K562 (cell line): ENCODE measurements around the gene HPRT1. TPM values are rescaled to one million over a fixed set of nuclear protein-coding genes. Genes with fewer than 3 reads are reported as not detected.

ENCODE experiments used
- ATAC-seq: fragments of 200-7000 bp; cut with Tn5 transposase; 3 replicates; pipeline ENCODE4 v1.9.1; 2020; ENCODE audit warnings: moderate library complexity
- BruUV-seq: library from RNA; stranded (reverse); fragments of 400-500 nt; replicated peaks from 2 replicates; lab custom pipeline; 2021; lab: Mats Ljungman, UMichigan
- CTCF ChIA-PET: fragments of 300-600 bp; formaldehyde crosslinking; extraction: SDS; loops from one replicate; lab custom pipeline; 2021; ENCODE audit warnings: low intra/inter-chr PET ratio; lab: Yijun Ruan, JAX
- POLR2A ChIA-PET: fragments of 300-600, 350-650 bp; sonication (Branson Sonifier 250); formaldehyde crosslinking; extraction: SDS; loops from one replicate; lab custom pipeline; 2021; ENCODE audit warnings: antibody characterized with exemption, inconsistent platforms; lab: Yijun Ruan, JAX
- DNase-seq, 4 experiments: peaks; one replicate each; pipeline versions ENCODE4 v3.0.0 to v3.0.0-alpha.2; 2011 to 2018; ENCODE audit warnings: low spot score in 3 of 4, mixed read lengths in 3 of 4; ENCODE audit errors: extremely low read depth in 1 of 4
- FAIRE-seq: peaks from 2 replicates; lab custom pipeline; 2011; peaks lifted over from hg19 to GRCh38; lab: Jason Lieb, UNC
- H2AFZ ChIP-seq: 2 replicates; pipeline ENCODE4 v1.6.0; 2011; ENCODE audit warnings: low read depth, low read length, control low read depth, inconsistent platforms
- H3K27ac ChIP-seq: fragments of 200-600 bp; 3 replicates; pipeline ENCODE4 v1.8.0; 2011; ENCODE audit warnings: low read depth, mild to moderate bottlenecking, control low read depth, inconsistent platforms, low read length, moderate library complexity, mixed read lengths; ENCODE audit errors: extremely low read depth
- H3K27me3 ChIP-seq, 2 experiments: fragments of 300-600 bp in 1 of 2; 2 replicates in 1 of 2; 3 replicates in 1 of 2; pipeline versions ENCODE4 v1.6.0 to v1.8.0; 2011; ENCODE audit warnings: inconsistent platforms in 2 of 2, low read length in 2 of 2, mild to moderate bottlenecking in 1 of 2, mixed read lengths in 1 of 2, moderate library complexity in 1 of 2; ENCODE audit not compliant: control insufficient read depth in 2 of 2, insufficient read depth in 2 of 2
- H3K36me3 ChIP-seq: fragments of 300-600 bp; 3 replicates; pipeline ENCODE4 v1.8.0; 2011; ENCODE audit warnings: mild to moderate bottlenecking, low read length, inconsistent platforms; ENCODE audit not compliant: control insufficient read depth, insufficient read depth
- H3K4me1 ChIP-seq, 2 experiments: fragments of 200-600 bp in 1 of 2; replicated peaks in 1 of 2; 2 replicates in 1 of 2; 3 replicates in 1 of 2; pipeline versions ENCODE4 v1.5.1 to v1.8.0; 2011; ENCODE audit warnings: inconsistent platforms in 2 of 2, low read length in 2 of 2, mild to moderate bottlenecking in 1 of 2, mixed read lengths in 1 of 2, moderate library complexity in 1 of 2; ENCODE audit not compliant: control insufficient read depth in 2 of 2, insufficient read depth in 2 of 2
- H3K4me2 ChIP-seq: 2 replicates; pipeline ENCODE4 v1.6.1; 2011; ENCODE audit warnings: low read length, control low read depth, inconsistent platforms, mixed read lengths; ENCODE audit not compliant: insufficient read depth
- H3K4me3 ChIP-seq: fragments of 200-600 bp; sonication (generic), shearing (Covaris generic); 2 replicates; pipeline ENCODE4 v1.5.1; 2016; ENCODE audit warnings: control low read depth, inconsistent platforms
- H3K79me2 ChIP-seq: fragments of 200-600 bp; 3 replicates; pipeline ENCODE4 v1.8.0; 2011; ENCODE audit warnings: low read length, inconsistent platforms; ENCODE audit not compliant: control insufficient read depth, insufficient read depth
- H3K9ac ChIP-seq, 2 experiments: 2 replicates each; pipeline versions ENCODE4 v1.6.0 to v1.6.1; 2011; ENCODE audit warnings: low read depth in 2 of 2, low read length in 2 of 2, control low read depth in 1 of 2, inconsistent platforms in 1 of 2, mild to moderate bottlenecking in 1 of 2, mixed read lengths in 1 of 2; ENCODE audit not compliant: insufficient read depth in 1 of 2
- H3K9me1 ChIP-seq: one replicate; pipeline ENCODE4 v1.6.0; 2011; ENCODE audit warnings: inconsistent platforms, mild to moderate bottlenecking, low read length, moderate library complexity; ENCODE audit not compliant: control insufficient read depth, insufficient read depth
- H3K9me3 ChIP-seq: replicated peaks from 2 replicates; pipeline ENCODE4 v1.5.1; 2011; ENCODE audit warnings: low read depth, low read length, inconsistent platforms; ENCODE audit not compliant: control insufficient read depth, insufficient read depth
- H4K20me1 ChIP-seq: replicated peaks from 2 replicates; pipeline ENCODE4 v1.6.1; 2011; ENCODE audit warnings: low read length, inconsistent platforms, mixed read lengths; ENCODE audit not compliant: control insufficient read depth, insufficient read depth
- CEBPZ ChIP-seq: fragments of 150-350 bp; IDR thresholded peaks from 2 replicates; pipeline ENCODE4 v1.6.1; 2014; ENCODE audit warnings: low read depth, mild to moderate bottlenecking, low read length, borderline replicate concordance
- POLR2AphosphoS2 ChIP-seq: IDR thresholded peaks from 2 replicates; pipeline ENCODE4 v1.6.1; 2012; ENCODE audit warnings: low read length, improper control_type of control experiment
- SMARCA4 ChIP-seq: fragments of 450-650 bp; IDR thresholded peaks from 2 replicates; pipeline ENCODE4 v1.6.1; 2016
- ZEB2 ChIP-seq: fragments of 450-650 bp; IDR thresholded peaks from 2 replicates; pipeline ENCODE4 v1.6.1; 2016
- ZNF644 ChIP-seq: fragments of 200-800 bp; sonication (Bioruptor generic); IDR thresholded peaks from 2 replicates; pipeline ENCODE4 v1.6.1; 2016; ENCODE audit warnings: low read depth, missing genetic modification characterization, missing compliant biosample characterization
- WGBS: fragments of 100-300 bp; shearing (Covaris generic); methylation state at CpG from one replicate; pipeline ENCODE4 v1.1.6; 2016; ENCODE audit warnings: low coverage, mixed read lengths; ENCODE audit not compliant: insufficient coverage; ENCODE audit errors: missing lambda C conversion rate; 5-methylcytosine and 5-hydroxymethylcytosine counted together
- in situ Hi-C: fragments of 300-500 bp; cut with MboI; formaldehyde crosslinking; loops from 4 replicates; pipeline ENCODE4 v1.15.0; 2018; ENCODE audit warnings: inconsistent platforms, mixed read lengths
- intact Hi-C: fragments of 100-400 bp; cut with micrococcal nuclease; formaldehyde crosslinking; loops from 2 replicates; pipeline ENCODE4 v1.14.2; 2022
- polyA plus RNA-seq, 8 experiments: library from polyadenylated mRNA; depleted of rRNA in 4 of 8; stranded (reverse) in 5 of 8; unstranded in 3 of 8; fragments of >200 nt; fragmentation: Nextera tagmentation in 2 of 8; fragmentation: Illumina TruSeq in 1 of 8; extraction: Ambion mirVana in 2 of 8; extraction: Trizol in 1 of 8; gene quantifications; 2 replicates each; pipeline versions ENCODE4 v1.2.1 to v1.2.3, GENCODE V29; 2011 to 2014; ENCODE audit warnings: inconsistent platforms in 1 of 8, missing spikeins in 1 of 8
- total RNA-seq, 7 experiments: library from RNA; depleted of rRNA in 6 of 7; stranded (reverse); fragments of >200 nt in 6 of 7; fragmentation: Illumina TruSeq in 2 of 7; extraction: Trizol in 2 of 7; gene quantifications; 2 replicates each; pipeline versions ENCODE4 v1.2.1 to v1.2.3, GENCODE V29; 2011 to 2021; ENCODE audit warnings: low replicate concordance in 1 of 7
- TF ChIP-seq, protein P1 (sequence below): fragments of 150-350 bp; conservative IDR thresholded peaks from 2 replicates; pipeline ENCODE4 v1.6.1; 2014; ENCODE audit warnings: low read length

HPRT1 gene
- total and polyA plus RNA-seq, 9 of the 15 experiments (the other 6 are each of a cell fraction or from before 2014, with no cell fraction given), result 24.4 to 158 (median 104) TPM

DNA sequence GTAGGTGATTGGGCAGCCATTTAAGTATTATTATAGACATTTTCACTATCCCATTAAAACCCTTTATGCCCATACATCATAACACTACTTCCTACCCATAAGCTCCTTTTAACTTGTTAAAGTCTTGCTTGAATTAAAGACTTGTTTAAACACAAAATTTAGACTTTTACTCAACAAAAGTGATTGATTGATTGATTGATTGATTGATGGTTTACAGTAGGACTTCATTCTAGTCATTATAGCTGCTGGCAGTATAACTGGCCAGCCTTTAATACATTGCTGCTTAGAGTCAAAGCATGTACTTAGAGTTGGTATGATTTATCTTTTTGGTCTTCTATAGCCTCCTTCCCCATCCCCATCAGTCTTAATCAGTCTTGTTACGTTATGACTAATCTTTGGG lies 16.3 kb downstream of the HPRT1 start (continued):
- TF ChIP-seq, protein P1, sequence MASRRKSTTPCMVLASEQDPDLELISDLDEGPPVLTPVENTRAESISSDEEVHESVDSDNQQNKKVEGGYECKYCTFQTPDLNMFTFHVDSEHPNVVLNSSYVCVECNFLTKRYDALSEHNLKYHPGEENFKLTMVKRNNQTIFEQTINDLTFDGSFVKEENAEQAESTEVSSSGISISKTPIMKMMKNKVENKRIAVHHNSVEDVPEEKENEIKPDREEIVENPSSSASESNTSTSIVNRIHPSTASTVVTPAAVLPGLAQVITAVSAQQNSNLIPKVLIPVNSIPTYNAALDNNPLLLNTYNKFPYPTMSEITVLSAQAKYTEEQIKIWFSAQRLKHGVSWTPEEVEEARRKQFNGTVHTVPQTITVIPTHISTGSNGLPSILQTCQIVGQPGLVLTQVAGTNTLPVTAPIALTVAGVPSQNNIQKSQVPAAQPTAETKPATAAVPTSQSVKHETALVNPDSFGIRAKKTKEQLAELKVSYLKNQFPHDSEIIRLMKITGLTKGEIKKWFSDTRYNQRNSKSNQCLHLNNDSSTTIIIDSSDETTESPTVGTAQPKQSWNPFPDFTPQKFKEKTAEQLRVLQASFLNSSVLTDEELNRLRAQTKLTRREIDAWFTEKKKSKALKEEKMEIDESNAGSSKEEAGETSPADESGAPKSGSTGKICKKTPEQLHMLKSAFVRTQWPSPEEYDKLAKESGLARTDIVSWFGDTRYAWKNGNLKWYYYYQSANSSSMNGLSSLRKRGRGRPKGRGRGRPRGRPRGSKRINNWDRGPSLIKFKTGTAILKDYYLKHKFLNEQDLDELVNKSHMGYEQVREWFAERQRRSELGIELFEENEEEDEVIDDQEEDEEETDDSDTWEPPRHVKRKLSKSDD, result no peak
- TF ChIP-seq ZNF644 (tag) (no peak), POLR2AphosphoS2 (no peak), CEBPZ (no peak), SMARCA4 (no peak)

DNA sequence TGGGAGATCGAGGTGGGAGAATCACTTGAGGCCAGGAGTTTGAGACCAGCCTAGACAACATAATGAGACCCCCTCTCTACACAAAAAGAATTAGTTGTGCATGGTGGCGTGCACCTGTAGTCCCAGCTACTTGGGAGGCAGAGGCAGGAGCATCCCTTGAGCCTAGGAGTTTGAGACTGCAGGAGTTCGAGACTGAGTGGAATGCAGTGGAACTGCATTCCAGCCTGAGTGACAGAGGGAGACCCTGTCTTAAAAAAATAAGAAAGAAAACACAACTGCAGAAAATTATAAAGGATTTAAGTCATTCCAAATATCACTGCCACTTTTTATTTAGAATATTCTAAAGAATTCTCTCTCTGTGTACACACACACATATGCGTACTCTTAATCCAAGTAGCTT lies 18.4 kb downstream of the HPRT1 start:
- Histone ChIP-seq H3K27me3 (no peaks in the 10 kb centered on the region), H3K4me3 (no peak overlapping the region), H4K20me1 (no peaks in the 10 kb centered on the region; the same call in 1 of the 2 replicates), H3K9me1 (no peaks in the 10 kb centered on the region), H3K79me2 (no peaks in the 10 kb centered on the region), H2AFZ (no peak overlapping the region), H3K36me3 (peaks cover 61% of the 10 kb centered on the region), H3K9me3 (no peaks in the 10 kb centered on the region), H3K4me2 (no peak overlapping the region), H3K4me1 (no peaks in the 10 kb centered on the region), H3K9ac (no peak overlapping the region), H3K27ac (no peak overlapping the region)
- DNase-seq (no peak), ATAC-seq (no peak), FAIRE-seq (no peak)
- POLR2A ChIA-PET, result no interaction called here
- no TSS peak for BruUV-seq
- CTCF ChIA-PET, result no interaction called here
- WGBS, result 93% methylated on average over 4 of the region's 4 CpGs
- TF ChIP-seq ZEB2, result no peak
- in situ Hi-C loops (no loop called here), intact Hi-C loops (no loop called here)
